Occipital lobe (tissue), 2 donors: ENCODE data around the gene ETF1. TPM values are rescaled to one million over a fixed set of nuclear protein-coding genes. Genes with fewer than 3 reads are reported as not detected.

Experiments used
- DNase-seq: peaks from one replicate; lab custom pipeline; 2025; lab: John Stamatoyannopoulos, UW
- total RNA-seq: library from RNA; depleted of rRNA; stranded (reverse); fragments of >200 nt; gene quantifications from one replicate; pipeline ENCODE4 v1.2.3, GENCODE V29; 2014

Gene ETF1
- total RNA-seq, 1 donor from 2014 or later: 63.3 TPM

DNA sequence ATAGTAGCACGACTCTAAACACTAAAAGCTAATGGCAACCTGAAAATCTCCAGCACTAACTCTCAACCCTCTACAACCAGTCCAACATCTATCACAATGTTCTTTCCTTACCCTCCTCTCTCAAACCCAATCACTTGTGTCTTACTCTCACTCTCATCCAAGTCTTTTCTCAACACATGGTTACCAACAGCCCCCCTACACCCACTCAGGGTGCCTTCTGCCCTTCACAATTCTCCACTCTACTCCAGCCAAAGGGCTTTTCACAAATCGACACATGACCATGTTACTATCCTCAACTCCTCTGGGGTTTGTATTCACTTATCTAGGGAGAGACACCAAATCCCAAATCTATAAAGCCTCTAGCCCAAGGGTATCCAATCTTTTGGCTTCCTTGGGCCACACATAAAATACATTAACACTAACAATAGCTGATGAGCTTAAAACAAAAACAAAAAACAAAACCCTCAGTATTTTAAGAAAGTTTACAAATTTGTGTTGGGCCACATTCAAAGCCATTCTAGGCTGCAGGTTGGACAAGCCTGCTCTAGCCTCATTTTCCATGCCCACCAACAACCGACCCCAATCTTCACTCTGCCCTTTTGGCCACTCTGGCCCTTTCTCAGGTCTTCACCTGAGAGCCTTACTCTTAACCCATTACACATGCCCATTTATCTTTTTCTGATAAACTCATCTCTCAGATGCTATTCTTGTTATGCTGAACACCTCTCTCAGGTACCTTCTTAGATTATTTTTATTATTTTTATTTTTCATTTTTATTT lies 20.5 kb upstream of the ETF1 start:
- no peak for DNase-seq

DNA sequence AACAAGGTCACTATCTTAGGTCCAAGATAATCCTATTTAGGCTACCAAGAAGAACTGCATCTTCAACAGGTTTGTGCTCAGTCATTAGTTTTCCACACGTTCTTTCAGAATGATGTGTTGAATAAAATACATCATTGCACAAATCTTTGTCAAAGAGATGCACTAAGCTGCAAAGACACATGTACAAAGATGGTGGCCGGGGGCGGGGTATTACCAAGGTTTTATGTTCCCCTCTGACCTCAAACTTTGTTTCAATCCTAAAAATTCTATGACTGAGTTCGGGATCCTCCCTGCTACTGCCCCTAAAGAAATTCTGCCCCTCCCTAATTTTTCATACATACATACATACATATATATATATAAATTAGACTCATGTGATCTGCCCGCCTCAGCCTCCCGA lies 17.9 kb upstream of the ETF1 start:
- no peak for DNase-seq

DNA sequence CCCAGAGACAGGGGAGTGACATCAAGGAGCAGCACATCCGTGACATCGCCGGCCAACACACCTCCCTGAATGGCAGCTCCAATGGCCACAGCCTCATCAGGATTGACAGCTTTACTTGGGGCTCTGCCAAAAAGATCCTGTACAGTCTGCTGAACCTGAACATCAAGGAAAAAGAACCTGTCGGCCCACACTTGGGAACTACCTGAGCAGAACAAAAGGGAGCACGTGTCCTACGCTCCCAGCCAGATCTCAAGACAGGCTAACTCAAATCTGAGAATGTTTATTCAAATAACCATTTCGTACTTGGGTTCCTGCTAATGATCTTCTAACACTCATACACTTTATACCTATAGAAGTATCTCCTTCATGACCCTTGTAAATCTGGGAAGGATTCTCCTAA lies 16.9 kb upstream of the ETF1 start:
- no peak for DNase-seq

DNA sequence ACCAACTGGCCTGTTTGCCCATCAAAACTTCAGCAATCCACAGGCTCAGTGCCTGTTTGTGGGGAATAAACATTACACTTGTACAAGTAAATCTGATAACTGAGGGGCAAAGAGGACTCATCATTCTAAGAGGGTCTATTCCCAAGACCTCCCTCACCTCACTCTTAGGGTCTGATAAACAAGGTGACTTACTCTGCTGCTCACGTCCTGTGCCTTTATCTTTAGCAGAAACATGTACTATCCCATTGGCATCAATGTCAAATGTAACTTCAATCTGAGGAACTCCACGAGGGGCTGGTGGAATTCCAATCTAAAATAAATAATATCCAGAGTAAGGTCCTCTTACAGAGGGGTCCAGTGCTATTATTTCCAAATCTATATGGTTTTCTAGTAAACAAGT lies 14.6 kb upstream of the ETF1 start:
- no peak for DNase-seq

DNA sequence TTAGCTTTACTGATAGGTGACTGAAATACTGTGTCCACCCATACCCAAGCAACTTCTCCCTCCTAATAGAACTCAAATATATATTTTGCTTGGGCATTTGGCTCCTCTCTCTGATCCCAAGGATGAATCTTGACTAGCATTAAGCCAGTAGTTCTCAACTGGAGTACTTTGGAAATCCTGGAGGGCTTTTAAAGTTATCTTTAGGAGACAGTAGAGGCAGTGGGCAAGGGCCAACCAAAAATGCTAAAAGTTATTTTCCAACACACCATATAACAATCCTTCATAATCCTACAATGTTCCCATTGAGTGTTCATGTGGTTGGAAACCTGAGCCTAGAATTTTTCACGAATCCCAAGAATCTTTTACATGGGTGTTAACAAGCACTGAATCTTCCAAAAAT lies 11.1 kb upstream of the ETF1 start:
- DNase-seq: no peak

DNA sequence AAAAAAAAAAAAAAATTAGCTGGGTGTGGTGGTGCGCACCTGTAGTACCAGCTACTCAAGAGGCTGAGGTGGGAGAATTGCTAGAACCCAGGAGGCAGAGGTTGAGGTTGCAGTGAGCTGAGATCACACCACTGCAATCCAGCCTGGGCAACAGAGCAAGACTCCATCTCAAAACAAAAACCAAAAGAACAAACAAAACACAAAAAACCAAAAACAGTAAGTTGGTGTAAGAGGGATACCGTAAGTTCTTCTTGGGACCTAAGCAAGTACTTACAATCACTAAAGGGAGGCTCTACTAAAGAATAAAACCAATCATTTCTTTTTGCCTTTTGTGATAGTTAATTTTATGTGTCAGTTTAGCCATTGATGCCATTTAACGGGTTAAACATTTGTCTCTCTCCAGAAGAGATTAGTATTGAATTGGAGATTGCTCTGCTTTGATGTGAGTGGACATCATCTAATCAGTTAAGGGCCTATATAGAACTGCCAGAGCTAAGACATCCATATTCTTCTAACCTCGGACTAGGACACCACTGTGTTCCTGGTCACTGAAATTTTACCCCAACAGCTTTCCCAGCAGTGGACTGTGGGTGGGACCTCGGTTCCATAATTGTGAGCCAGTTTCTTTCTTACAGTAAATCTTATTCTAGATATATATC lies 10.5 kb upstream of the ETF1 start:
- DNase-seq: no peak

DNA sequence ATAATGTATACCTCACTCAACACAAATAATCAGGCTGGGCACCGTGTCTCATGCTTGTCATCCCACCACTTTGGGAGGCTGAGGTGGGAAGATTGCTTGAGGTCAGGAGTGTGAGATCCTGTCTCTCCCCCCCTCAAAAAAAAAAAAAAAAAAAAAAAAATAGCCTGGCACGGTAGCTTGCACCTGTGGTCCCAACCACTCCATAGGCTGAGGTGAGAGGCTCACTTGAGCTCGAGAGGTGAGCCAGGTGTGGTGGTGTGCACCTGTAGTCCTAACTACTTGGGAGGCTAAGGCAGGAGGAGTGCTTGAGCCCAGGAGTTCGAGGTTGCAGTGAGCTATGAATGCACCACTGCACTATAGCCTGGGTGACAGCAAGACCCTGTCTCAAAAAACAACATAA lies 9.6 kb upstream of the ETF1 start:
- no peak for DNase-seq

DNA sequence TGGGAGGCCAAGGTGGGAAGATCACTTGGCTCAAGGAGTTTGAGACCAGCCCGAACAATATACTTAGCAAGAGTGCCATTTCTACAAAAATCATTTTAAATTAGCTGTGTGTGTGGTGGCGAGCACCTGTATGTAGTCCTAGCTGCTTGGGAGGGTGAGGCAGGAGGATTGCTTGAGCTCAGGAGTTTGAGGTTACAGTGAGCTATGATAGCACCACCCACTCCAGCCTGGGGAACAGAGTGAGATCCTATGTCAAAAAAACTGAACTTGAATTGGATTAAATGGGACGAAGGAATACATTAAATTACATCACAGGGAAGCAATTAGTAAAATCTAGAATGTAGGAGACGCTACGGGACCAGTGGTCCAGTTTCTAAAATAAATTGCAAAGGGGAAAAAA lies 6.4 kb upstream of the ETF1 start:
- no peak for DNase-seq

DNA sequence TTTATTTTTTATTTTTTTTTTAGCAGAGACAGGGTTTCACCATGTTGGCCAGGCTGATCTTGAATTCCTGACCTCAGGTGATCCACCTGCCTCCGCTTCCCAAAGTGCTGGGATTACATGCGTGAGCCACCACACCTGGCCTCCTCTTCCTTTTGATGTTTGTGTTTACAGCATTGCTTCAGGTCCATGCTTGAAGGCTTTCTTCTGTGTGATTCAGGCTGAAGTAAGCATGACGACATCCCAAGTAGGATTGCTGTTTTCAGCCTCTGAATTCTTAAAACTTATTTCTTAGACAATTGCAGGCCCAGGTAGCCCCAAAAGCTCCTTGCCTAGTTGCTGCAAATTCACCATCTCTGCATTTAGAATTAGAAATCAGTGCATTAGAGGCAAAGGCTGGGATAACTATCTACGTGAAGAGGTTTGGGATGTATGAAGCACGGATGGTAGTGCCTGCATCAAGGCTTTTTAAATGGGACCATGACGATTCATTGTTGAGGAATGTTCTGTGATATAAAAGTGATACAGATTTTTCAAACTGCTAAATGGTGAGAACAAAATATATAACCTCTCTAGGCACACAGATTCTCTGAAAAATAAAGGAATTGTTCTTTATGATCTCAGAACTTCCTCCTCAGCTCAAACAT lies 3.0 kb upstream of the ETF1 start:
- no peak for DNase-seq

DNA sequence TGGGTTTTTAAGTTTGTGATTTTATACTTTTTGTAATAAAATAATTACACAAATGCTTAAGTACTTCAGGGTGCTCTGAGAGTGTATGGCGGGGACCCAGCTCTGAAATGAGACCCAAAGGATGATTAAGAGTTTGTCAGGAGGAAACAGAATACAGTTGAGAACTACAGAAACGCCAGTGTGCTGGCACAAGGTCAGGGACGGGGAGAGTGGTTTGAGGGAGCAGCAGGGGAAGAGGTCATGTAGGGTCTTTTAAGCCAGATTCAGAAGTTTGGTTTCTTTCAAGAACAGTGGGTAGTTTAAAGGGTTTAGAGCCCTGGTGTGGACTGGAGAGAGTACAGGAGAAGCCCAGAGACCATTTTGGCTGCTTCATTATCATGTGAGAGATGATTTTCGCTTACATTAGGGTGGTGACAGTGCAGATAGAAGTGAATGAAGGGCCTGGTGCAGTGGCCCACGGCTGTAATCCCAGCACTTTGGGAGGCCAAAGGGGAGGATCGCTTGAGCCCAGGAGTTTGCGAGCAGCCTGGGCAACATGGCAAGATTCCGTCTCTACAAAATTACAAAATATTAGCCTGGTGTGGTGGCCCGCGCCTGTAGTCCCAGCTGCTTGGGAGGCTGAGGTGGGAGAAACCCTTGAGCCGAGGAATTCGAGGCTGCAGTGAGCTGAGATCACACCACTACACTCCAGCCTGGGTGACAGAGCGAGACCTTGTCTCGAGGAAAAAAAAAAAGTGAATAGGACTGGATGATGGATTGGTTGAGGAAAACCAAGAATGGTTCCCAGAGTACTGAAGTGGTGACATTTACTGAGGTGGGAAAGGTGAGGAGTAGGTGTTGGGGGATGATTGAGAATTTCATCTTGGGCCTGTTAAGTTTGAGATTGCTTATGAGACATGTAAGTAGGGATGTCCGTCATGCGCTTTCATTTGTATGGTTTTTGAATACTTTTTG lies 1.4 kb upstream of the ETF1 start:
- DNase-seq: no peak

DNA sequence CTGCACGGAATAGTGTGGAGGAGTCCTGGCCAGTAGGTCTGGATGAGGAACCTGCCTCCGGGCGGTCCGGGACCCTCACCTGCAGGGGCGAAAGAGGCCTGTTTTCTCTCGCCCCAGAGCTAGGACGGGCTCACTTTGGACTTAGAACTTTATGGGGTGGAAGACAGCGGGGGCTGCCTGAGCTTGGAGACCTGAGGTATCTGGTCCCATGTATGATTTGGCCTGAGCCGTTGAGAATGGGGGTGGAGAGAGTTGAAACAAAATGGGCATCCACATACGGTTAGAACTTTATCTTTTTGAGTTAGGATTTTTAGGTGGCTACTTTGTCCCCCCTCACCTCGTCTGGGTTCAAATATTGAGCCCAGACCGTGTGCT lies 681 bp upstream of the ETF1 start:
- DNase-seq: no peak

DNA sequence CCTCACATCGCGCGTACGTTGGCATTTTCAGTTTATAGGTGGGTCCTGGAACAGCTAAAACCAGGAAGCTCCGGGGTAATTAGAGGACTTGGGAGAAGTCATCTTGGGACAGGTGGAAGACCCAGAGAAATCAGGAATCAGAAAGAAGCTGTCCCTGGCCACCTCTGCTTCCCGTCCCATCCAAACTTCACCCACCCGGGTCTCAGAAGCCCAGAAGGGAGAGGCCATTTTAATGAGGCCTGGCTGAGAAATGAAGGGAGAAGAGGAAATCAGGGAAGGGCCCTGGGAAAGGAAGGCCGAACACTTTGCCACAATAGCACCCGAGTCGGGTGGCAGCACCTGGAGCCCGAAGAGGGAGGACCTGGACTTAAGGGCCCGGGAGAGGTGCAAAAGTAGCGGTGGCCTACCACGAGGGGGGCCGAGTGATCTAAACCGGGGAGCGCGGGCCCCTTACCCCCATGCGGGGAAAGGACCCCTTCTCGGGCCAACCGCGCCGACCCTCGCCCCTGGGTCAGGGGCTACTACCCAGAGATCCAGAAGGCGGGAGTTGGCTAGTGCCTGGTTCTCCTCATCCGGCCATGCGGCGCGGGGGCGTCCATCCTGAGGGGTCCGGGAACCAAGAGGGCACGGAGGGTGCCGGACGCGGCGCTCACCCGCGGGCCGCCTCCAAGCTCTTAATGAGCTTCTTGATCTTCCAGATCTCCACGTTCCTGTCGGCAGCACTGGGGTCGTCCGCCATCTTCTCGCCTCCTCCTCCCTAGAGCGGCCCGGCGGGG lies 668 bp downstream of the ETF1 start:
- DNase-seq: no peak

DNA sequence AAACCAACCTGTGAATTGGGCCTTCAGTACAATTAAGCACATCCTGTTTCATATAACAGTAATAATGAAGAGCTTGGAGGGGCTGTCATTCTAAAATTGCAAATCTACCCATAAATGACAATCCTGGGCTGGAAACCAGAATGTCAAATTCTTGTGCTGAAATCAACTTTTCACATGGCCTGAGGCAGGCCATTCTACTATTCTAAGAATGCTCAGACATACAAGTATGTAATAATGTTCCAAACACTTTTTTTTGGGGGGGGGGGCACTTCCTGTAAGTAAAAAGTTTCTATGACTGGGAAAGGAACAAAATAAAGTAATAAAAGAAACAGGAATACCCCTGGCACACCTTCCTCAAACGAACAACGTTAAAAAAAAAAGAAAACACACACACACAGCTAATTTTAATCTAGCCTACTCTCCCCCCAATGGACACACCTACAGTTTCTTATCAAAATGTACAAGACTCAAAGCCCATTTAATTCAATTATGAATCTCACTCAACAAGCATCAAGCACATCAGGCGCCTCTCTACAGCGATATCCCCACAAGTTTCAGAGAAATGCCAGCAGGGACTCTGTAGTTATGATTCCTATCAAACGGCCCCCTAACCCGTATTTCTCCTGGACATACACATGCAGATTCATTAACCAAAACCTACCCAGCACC lies 1.4 kb downstream of the ETF1 start:
- no peak for DNase-seq

DNA sequence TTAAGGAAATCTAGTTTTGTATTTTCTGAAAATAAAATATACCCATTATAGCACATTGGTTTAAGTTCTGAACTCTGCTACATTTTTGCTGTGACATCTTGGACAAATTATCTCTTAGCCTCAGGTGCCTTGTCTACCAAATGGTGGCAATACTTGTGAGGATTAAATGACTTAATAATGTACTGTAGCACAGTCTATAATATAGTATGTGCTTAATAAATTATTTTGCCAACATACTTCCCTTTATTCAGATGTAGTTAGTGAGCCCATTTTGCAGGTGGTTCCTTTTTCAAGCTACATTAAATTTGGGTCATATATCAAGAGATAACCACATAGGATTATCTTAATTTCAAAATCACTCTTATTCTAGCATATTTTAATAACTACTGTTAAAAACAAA lies 3.2 kb downstream of the ETF1 start:
- no peak for DNase-seq

DNA sequence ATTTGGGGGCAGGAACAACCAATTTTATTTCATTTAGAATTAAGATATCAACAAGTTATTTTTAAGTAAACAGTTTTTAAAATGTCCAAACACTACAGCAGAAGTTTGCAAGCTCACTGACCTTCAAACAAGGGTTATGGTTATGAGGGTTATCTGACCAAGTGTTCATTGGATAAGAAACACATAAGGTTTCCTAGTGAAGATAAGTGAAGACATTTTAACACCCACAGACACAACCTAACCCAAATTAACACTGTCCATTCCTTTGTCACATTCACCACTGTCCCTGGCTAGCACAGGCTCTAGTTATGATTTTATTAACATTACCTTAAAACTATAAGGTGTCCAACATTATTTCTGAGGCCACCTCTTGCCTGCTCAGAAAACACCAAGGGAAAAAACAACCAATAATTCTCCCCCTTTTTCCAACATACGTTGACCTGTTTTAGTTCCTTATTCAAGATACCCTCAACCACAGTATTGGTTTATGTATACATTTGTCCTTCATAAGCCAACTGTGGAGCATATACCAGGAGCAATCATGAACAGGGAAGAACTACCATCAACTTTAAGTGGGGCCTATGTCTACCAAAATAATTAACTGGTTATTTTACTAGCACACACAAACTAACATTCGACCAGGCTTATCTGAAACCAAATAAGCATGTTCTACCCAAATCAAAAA lies 4.0 kb downstream of the ETF1 start:
- no peak for DNase-seq

DNA sequence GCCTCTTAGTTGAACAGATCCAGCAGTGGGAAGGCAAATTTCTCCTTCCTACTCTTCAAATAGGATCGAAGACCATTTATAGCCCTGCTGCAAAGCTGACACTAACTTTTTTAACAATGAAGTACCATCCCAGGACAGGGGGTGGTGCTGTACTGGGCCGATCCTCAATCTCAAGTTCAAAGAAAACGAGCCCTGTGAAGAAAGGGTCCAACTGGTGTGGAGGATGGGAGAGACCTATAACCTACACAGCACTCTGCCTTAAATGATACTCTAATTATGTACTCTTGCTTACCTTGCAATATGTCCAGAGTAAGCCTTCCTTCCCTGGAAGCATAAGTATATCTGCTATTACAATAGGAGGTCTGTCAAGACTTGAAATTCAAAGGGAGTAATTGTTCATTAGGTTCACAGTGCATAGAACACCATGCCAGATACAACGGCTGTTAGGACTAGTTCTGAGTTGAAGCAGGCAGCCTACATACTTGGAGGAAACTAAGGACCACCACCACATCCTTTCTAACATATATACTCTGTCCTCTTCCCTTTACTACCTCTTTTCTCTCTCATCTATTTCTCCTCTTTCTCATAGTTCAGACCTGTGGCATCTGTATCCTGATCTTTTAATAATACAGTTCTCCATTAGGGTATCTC lies 6.2 kb downstream of the ETF1 start:
- no peak for DNase-seq

DNA sequence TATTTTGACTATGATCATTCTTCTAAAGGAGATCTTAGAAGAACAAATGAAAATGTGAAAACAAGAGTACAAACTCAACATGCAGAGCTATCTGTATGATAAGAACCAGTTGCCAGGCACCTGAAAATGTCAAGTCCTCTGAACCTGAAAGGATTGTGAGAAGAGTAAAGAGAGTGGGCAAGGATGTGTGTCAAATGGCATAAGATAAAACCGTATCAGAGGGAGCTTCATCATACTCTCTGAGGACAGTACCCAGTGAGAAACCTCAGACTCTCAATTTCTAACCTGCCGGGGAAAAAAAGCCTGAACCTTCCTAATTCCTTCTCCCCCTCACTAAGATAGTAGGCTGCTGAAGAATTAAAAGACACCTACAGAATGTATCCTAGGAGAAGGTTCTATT lies 6.8 kb downstream of the ETF1 start:
- no peak for DNase-seq

DNA sequence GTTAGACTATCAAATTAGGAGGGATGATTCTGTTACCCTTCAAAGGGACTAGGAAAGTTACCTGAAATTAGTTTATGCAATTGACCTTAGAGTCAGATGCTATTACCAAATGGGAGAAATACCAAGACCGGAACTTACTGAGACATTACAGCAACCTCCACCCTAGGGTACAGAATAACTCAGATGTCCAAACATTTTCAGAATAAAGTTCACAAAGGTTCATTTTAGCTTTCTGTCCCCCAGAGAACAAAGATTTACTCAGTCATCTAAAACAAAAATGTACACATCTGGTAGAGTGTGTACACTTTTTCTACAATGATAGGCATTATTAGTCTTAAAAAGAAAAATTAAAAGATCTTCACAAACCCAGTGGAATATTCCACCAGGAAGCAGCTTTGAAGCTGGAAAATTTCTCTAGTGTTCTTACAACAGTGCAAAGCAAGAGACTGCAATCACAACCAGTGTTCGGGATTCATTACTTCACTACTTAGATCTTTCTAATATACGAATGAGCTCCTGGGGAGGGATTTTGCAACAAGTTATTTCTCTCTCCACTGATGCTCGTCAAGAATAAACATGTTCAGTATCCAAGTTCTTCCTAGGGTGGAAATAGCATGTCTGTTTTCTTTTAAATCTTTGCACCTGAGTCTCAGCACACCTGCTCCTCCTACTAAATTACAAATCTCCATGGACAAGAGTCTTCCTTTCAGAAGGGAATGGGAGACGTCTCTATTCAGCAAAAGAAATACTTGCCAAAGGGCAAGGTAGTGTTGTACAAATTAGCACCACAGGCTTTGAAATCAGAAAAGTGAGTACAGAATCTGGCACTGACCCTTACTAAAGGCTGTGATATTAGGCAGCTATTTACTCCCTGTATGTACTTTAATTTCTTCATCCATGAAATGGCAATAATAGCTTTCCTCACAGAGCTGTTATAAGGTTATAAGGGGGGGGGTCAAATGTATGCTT lies 8.8 kb downstream of the ETF1 start:
- no peak for DNase-seq
